GM12865 (cell line): ENCODE measurements around the gene CDC42BPA.
"Not testable (repeated sequence)": the region's sequence is repeated elsewhere in the genome, so short reads cannot be mapped to it uniquely, and the experiment has no call there.

Source experiments
- DNase-seq: peaks from one replicate; pipeline ENCODE4 v3.0.0; 2010; ENCODE audit warnings: low read depth
- H3K4me3 ChIP-seq: 2 replicates; pipeline ENCODE4 v1.5.1; 2011; ENCODE audit warnings: mild to moderate bottlenecking, low read depth, low read length, control low read depth
- TF ChIP-seq, protein P1 (sequence below): IDR thresholded peaks from 2 replicates; pipeline ENCODE4 v1.5.1; 2011; ENCODE audit warnings: low read length, control low read depth, low read depth, inconsistent platforms; ENCODE audit not compliant: insufficient read depth; ENCODE audit errors: missing control alignments

Gene CDC42BPA

DNA sequence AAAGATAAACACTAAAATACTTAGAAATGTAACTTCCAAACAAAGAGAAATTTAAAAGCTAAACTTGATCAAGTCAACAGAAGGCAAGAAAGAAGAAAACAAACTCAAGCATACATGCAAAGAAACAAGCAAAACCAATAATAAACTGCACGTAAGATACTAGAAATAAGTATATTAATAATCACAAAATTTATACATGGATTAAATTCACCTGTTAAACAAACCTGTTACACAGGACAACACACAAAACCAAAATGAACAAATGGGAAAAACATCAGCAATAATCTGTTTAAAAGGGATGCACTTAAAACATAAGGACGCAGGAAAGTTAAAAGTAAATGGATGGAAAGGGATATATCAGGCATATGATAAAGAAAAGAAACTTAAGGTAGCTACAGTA, 165.8 kb downstream of the CDC42BPA start:
- TF ChIP-seq, protein P1, sequence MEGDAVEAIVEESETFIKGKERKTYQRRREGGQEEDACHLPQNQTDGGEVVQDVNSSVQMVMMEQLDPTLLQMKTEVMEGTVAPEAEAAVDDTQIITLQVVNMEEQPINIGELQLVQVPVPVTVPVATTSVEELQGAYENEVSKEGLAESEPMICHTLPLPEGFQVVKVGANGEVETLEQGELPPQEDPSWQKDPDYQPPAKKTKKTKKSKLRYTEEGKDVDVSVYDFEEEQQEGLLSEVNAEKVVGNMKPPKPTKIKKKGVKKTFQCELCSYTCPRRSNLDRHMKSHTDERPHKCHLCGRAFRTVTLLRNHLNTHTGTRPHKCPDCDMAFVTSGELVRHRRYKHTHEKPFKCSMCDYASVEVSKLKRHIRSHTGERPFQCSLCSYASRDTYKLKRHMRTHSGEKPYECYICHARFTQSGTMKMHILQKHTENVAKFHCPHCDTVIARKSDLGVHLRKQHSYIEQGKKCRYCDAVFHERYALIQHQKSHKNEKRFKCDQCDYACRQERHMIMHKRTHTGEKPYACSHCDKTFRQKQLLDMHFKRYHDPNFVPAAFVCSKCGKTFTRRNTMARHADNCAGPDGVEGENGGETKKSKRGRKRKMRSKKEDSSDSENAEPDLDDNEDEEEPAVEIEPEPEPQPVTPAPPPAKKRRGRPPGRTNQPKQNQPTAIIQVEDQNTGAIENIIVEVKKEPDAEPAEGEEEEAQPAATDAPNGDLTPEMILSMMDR: no peak
- no peak for DNase-seq
- no peak overlapping the region for H3K4me3 ChIP-seq

DNA sequence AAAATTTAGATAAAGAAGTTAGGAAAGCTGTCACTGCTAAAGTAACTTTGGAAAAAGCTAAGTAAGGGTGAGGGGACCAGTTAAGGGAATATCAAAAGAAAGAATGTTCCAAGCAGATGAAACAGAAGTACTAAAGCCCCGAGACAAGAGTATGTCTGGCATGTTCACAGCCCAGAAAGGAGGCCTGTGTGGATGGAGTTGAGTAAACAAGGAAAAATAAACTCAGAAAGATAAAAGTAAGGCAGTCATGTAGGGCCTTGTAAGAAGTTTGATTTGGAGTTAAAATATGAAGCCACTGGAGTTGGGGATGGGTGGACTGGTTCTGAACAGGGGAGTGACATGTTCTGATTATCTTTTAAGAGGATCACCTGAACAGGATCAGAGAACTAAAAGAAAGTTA, 177.9 kb downstream of the CDC42BPA start:
- DNase-seq: no peak
- no peak overlapping the region for H3K4me3 ChIP-seq
- TF ChIP-seq, protein P1: no peak

DNA sequence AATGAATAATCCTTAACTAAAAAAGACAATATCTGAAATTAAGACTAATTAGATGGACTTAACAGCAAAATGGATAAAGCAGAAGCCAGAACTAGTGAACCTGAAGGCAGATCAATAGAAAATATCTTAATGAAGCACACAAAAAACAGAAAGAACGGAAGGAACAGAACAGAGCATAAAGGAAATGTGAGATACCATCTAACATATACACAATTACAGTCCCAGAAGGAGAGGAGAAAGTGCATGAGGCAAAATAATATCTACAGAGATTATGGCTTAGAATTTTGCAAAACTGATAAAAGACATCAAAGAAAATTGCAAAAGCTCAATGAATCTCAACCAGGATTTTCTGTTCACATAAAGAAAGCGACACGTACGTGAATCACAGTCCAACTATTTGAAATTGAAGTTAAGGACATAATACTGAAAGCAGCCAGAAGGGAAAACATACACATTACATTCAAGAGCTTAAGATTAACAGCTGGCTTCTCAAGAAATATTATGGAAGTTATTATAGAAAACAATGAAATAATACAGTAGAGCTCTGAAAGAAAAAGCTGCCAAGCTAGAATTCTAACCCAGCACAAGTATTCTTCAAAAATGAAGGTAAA, 182.0 kb downstream of the CDC42BPA start:
- TF ChIP-seq, protein P1: no peak
- DNase-seq: no peak
- no peak overlapping the region for H3K4me3 ChIP-seq

DNA sequence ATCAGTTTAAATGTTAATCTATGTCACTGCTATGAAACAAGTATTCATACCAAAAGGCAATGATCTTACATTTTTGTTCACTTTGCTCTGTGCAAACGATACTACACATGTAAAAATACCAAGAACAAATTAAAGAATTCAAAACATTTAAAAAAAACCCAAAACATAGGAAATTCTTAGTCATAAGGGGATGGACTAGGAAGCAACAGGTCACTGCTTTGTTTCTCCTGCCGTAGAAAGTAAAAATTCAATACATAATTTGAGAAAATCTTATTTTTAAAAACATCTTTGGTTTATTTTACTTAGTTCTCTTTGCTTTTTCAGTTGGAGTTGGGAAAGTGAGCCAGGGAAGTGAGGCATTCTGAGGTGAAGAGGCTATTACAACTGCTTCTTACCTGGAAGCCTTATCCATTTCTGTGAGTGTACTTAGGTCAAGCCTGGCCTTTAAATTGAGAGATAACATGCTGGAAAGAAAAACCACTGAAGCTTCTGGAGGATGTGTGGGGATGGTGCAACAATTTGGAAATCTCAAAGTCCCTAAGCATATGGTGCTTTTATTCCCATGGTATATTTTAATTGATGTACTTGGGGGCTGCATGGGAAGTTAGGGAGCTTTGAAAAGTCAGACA, 183.5 kb downstream of the CDC42BPA start:
- no peak for DNase-seq
- TF ChIP-seq, protein P1: no peak
- no peak overlapping the region for H3K4me3 ChIP-seq

DNA sequence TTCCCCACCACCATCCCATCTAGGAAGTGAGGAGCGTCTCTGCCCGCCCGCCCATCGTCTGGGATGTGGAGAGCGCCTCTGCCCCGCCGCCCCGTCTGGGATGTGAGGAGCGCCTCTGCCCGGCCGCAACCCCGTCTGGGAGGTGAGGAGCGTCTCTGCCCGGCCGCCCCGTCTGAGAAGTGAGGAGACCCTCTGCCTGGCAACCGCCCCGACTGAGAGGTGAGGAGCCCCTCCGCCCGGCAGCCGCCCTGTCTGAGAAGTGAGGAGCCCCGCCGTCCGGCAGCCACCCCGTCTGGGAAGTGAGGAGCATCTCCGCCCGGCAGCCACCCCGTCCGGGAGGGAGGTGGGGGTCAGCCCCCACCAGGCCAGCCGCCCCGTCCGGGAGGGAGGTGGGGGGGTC, 185.6 kb downstream of the CDC42BPA start:
- DNase-seq, H3K4me3 ChIP-seq: not testable (repeated sequence)

DNA sequence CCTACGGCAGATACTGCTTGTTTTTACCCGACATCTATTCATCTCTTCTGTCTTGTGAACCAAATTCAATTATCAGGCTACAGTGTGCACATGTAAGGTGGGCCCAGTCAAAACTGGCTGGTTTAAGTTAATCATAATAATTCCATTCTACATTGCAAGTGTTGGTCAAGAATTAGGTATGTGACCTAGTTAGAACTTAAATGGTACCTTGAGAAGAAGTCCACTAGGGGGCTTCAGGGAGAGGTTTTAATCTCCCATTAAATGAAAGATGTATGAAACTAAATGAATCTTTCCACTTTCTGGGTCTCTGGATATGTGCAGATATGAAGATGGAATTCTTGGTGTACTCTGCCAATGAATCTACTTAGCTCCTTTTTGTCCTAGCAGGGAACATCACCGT, 187.1 kb downstream of the CDC42BPA start:
- TF ChIP-seq, protein P1: peak; percentile 27
- no peak overlapping the region for H3K4me3 ChIP-seq
- DNase-seq: peak; percentile 8

DNA sequence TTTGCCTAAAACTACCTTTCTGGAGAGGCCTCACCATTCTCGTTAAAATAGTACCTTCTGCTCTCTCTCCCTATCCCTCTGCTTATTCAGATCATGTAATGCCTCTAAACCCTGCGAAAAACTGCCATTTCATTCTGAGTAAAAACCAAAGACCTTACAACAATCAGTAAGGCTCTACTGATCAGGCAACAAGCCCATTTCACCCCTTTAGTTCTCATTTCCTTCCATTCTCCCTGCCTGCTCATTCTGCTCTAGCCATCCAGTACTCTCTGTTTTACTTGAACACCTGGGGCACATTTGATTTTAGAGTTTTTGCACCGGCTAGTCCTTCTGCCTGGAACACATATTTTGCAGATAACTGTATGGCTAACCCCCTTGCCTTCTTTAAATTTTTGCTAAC, 190.4 kb downstream of the CDC42BPA start:
- TF ChIP-seq, protein P1: no peak
- no peak overlapping the region for H3K4me3 ChIP-seq
- peak; percentile 35 for DNase-seq
